DMS53 (cell line): ENCODE data around the gene TPRG1.

ENCODE experiments used
- DNase-seq: peaks from one replicate; lab custom pipeline; 2025; lab: John Stamatoyannopoulos, UW

TPRG1 gene

DNA sequence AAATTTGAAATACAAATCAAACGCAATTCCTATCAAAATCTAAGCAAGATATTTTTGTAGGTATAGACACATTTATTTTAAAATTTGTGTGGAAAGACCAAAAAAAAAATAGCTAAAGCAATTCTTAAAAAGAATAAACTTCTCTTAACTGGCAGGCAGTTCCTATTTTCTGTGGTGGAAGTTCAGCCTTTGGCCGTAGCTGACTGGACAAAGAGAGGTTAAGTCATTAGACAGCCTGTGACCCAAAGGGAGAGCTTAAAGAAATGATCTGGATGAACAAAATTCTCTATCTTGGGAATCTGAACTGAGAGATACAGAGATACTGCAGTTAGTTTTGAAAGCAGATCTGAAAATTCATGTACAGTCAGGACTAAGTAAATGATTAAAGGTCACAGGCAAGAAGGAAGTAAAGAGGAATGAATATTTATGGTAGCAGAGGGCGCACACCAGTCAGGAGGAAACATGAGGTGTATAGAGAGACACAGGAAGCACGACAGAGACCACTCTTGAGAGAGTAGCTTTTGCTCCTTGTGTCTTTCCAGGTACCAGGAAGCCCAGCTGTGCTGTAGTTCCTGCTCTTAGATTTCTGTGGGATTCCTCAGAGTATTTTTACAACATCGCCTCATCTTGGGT lies 57.5 kb downstream of the TPRG1 start:
- no peak for DNase-seq

DNA sequence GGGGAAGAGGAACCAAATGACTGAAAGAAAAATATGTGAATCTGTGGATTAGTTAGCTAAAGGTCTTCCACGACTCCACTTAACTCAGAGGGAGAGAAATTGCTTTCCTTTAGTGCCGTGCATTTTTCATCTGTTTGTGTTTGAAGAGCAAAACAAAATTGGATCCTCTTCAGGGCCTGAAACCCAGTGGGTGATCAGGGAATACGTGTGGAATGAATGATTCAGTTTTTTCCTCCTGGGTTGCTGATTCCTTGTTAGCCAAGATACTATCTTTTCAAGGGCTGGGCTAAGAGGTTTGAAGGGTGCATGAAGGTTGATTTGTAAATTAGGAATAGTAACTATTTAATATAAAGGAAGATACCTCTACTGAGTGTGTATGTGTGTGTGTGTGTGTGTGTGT lies 61.0 kb downstream of the TPRG1 start:
- DNase-seq, result no peak

- peak; percentile 70 for DNase-seq
Measured at GRCh38 chr3:189233225-189233858, 61.6 kb downstream of the TPRG1 start.

GRCh38 chr3:189235214-189235613 lies 63.4 kb downstream of the TPRG1 start:
- no peak for DNase-seq

- no peak for DNase-seq
Measured at GRCh38 chr3:189236352-189236751, 64.6 kb downstream of the TPRG1 start.

- DNase-seq, result no peak
Measured at GRCh38 chr3:189237526-189237925, 65.8 kb downstream of the TPRG1 start.

GRCh38 chr3:189238071-189238470 lies 66.3 kb downstream of the TPRG1 start:
- no peak for DNase-seq

- no peak for DNase-seq
Measured at GRCh38 chr3:189239616-189240015, 67.8 kb downstream of the TPRG1 start.

DNA sequence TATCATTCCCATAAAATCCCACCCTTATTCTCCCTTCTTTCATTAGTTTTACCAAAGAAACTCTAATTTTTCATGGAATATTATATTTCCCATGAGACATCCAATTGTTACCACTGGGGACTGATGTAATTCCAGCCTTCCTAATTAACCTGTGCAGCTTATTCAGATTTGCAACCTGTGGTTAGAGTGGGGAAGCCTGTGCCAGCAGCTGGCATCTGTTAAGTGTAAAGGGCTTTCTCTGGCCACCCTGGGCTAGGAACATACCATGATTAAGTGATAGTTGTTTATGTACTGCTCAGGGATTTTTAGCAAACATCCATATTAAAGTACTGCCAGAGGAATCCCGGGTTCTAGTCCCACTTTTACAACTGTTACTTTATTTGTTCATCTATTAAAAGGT lies 78.2 kb downstream of the TPRG1 start:
- DNase-seq, result no peak

- DNase-seq, result no peak
Measured at GRCh38 chr3:189258261-189258660, 86.5 kb downstream of the TPRG1 start.

GRCh38 chr3:189260556-189261493 lies 89.1 kb downstream of the TPRG1 start:
- peak; percentile 53 for DNase-seq

DNA sequence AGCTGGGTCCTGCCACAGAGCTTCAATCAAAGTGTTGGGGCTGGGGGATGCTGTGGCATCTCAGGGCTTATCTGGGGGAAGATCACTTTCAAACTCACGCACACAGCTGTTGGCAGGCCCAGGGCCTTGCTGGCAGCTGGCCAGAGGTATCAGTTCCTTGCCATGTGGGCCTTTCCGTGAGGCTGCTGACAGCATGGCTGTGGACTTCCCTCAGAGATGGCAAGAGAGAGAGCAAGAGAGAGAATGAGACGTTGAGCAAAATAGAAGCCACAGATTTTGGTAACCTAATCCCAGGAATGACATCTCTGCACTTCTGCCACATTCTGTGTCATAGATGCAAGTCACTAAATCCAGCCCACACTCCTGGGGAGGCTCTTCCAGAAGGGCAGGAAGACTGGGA lies 91.0 kb downstream of the TPRG1 start:
- DNase-seq, result no peak

DNA sequence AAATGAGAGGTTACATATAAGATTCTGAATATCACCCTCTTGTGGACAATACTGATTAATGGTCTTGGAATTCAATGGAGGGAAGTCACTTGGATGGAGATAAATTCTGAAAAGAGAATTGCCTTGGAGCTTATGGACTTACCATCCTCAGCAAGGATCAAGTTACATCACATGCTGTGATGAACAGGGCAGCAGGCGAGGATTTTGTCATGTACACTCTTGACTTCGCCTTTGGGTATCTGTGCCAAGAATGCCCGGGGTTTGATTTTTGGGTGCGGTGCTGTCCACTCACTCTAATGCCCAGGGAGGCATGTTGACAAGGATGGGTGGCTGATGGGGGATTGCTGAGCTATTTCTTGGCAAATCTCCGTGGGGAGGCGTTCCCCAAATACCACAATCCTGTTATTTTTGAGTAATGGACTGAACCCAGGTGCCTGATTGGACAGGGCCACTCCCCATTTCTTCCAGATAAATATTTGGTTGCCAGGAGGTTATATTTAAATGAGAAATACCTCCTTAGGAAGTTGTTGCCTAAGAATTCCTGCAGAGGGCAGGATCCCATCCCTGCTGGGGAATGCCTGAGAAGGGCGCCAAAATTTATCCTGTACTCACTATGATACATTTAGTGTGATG lies 96.3 kb downstream of the TPRG1 start:
- DNase-seq, result peak; percentile 29

- DNase-seq, result no peak
Measured at GRCh38 chr3:189269365-189269764, 97.6 kb downstream of the TPRG1 start.

- DNase-seq, result peak; percentile 82
Measured at GRCh38 chr3:189270248-189270832, 98.6 kb downstream of the TPRG1 start.

DNA sequence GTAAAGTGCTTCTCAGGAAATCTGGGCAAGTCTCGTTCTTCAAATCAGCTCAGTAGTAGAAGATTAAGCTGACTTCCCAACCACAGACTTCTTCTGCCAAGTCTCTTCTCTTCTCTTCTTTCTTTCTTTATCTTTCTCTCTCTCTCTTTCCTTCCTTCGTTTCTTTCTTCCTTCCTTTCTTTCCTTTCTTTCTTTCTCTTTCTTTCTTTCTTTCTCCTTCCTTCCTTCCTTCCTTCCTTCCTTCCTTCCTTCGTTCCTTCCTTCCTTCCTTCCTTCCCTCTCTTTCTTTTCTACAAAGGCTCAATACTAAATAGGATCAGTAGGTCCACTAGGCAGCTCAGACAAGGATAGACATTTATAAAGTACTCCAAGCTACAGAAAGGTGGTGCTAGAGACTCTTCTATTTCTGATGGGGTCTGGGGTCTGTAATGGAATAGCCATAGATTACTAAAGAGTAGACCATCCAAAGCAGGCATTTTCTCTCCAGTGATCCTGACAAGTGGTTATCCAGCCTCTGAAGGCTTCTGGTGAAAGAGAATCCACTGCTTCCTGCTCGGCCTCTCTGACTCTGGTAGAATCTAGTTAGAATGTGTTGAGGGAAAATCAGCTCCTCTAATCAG lies 100.8 kb downstream of the TPRG1 start:
- peak; percentile 46 for DNase-seq

DNA sequence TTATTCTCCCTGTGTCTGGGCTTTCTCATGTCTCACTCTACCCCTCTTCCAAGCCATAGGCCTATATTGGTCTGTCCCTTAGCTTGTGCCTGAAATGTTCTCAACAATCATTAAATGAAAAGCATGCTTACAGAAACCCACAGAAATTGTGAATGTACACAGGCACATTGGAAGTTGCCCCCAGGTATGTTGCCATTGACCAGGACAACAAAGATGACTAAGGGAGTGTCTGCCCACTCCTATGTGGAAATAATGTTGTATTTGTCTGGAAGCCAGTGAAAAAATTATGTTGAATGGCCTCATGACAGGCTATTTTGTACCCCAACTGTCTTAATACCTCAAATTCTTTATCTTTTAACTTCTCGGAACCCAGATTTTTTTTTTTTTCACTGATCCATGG lies 102.0 kb downstream of the TPRG1 start:
- DNase-seq, result no peak

- DNase-seq, result no peak
Measured at GRCh38 chr3:189275182-189275581, 103.4 kb downstream of the TPRG1 start.

- no peak for DNase-seq
Measured at GRCh38 chr3:189275852-189276251, 104.1 kb downstream of the TPRG1 start.

DNA sequence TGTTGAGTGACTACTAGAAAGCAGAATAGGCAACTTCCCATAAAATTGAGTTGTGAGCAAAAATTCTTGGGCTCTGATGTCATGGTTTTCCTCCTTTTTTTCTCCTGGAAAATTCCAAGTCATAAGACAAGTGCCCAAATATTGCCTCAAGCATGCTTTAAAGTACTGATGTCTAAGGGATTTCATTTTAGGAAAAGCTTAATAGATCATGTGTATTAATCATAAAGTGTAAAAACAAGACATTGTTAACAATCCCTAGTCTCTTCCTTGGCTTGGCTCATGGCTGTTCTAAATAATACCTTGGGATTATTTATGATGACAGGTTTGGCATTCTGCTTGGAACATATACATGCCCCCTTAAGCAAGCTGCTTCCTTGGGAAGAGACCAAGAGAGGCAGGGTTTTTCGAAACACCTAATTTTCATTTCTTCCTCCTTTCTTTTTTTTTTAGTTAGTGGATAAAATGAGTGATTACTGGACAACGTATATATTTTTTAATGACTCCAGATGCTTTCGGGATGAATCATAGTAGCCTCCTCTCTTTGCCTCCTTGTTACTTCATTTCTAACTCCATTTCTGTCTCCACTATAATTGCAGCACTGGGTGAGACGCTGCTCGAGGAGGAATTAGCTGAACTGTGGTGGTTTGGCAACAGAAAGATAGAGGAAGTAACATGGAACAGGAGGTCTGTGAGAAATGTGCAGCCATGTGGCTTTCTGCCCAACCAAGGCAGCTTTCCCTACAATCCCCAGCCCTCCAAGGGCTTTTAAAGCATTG lies 104.9 kb downstream of the TPRG1 start:
- no peak for DNase-seq

DNA sequence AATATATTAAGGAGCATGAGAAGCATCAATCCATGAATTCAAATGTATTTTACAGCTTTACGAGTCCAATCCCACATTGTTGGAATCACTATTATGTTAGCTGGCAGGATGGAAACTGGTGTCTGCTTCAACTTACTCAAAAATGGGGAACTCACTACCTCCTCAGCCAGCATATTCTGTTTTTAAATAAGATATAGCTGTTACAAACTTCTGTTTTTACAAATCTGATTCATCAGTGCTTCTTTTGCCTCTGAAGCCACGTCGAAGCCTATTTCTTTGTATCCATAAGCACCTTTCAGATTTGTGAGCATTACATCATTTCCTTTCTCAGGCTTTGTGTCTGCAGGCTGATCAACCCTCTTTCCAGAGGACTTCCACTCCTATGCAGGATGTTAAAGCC lies 105.9 kb downstream of the TPRG1 start:
- no peak for DNase-seq
